Measurements from ENCODE around the gene STPG1. TPM values are rescaled to one million over a fixed set of nuclear protein-coding genes. Genes with fewer than 3 reads are reported as not detected.

Gene STPG1
- total RNA-seq, 1 experiment from 2014 or later, result 12.8 TPM

- no peaks in the 10 kb centered on the region for H3K36me3 Mint-ChIP-seq
- peaks cover 31% of the 10 kb centered on the region for H3K4me1 Mint-ChIP-seq
- TF ChIP-seq PRRX2 (CRISPR knock-in tag; IDR thresholded peaks at IDR 0.05) (no peak), STAT6 (CRISPR knock-in tag; conservative IDR thresholded peaks at IDR 0.05; ENCODE audit: low read depth) (no peak), NR1H2 (CRISPR knock-in tag; IDR thresholded peaks at IDR 0.05) (no peak), GTF2I (CRISPR knock-in tag; conservative IDR thresholded peaks at IDR 0.05) (no peak), MLX (CRISPR knock-in tag; IDR thresholded peaks at IDR 0.05) (no peak), ARID4B (CRISPR knock-in tag; IDR thresholded peaks at IDR 0.05; ENCODE audit: borderline replicate concordance) (no peak), CBFB (CRISPR knock-in tag; IDR thresholded peaks at IDR 0.05; ENCODE audit: low read depth) (no peak), ZNF317 (CRISPR knock-in tag; IDR thresholded peaks at IDR 0.05; ENCODE audit: borderline replicate concordance, low read depth) (no peak), ESRRA (CRISPR knock-in tag; IDR thresholded peaks at IDR 0.05; ENCODE audit: borderline replicate concordance) (no peak), ETV6 (CRISPR knock-in tag; IDR thresholded peaks at IDR 0.05) (no peak)
- no peak overlapping the region for H3K27ac Mint-ChIP-seq
- DNase-seq (ENCODE audit: low spot score) (no peak), ATAC-seq (no peak)
- CTCF ChIA-PET, result interaction anchor here (1.4 to 4.6 kb wide), 2 partner anchors 10 to 227 kb away, joined by 5 to 21 read pairs; partner anchors contain the start of gene NIPAL3
- H3K27me3 Mint-ChIP-seq (ENCODE audit: low read depth), result no peaks in the 10 kb centered on the region
- H3K4me3 Mint-ChIP-seq, result no peak overlapping the region
- no peaks in the 10 kb centered on the region for H3K9me3 Mint-ChIP-seq
- POLR2A ChIA-PET, result no interaction called here
These were observed 12.3 kb upstream of the STPG1 start for GRCh38 chr1:24425922-24426321.

- no peaks in the 10 kb centered on the region for H3K36me3 Mint-ChIP-seq
- ATAC-seq (no peak), DNase-seq (ENCODE audit: low spot score) (no peak)
- no peaks in the 10 kb centered on the region for H3K9me3 Mint-ChIP-seq
- POLR2A ChIA-PET, result no interaction called here
- H3K27me3 Mint-ChIP-seq (ENCODE audit: low read depth), result no peaks in the 10 kb centered on the region
- CTCF ChIA-PET, result interaction anchor here (1.4 to 4.6 kb wide), 2 partner anchors 10 to 227 kb away, joined by 5 to 21 read pairs; partner anchors contain the start of gene NIPAL3
- no peak overlapping the region for H3K27ac Mint-ChIP-seq
- peaks cover 31% of the 10 kb centered on the region for H3K4me1 Mint-ChIP-seq
- no peak overlapping the region for H3K4me3 Mint-ChIP-seq
- TF ChIP-seq SP1 (CRISPR knock-in tag; conservative IDR thresholded peaks at IDR 0.05) (no peak), HMGXB4 (CRISPR knock-in tag; IDR thresholded peaks at IDR 0.05) (no peak), ATF6 (CRISPR knock-in tag; IDR thresholded peaks at IDR 0.05) (no peak), E2F4 (CRISPR knock-in tag; IDR thresholded peaks at IDR 0.05; ENCODE audit: borderline replicate concordance, low read depth) (no peak), ZBTB43 (CRISPR knock-in tag; IDR thresholded peaks at IDR 0.05) (no peak), ZNF671 (CRISPR knock-in tag; IDR thresholded peaks at IDR 0.05) (no peak), ZSCAN18 (CRISPR knock-in tag; IDR thresholded peaks at IDR 0.05) (no peak), TP53 (CRISPR knock-in tag; IDR thresholded peaks at IDR 0.05) (no peak), ELF4 (CRISPR knock-in tag; IDR thresholded peaks at IDR 0.05; ENCODE audit: low read depth) (no peak), TEAD4 (CRISPR knock-in tag; IDR thresholded peaks at IDR 0.05) (no peak)
These were observed 11.9 kb upstream of the STPG1 start for GRCh38 chr1:24425441-24425840.

Data from WTC11 (cell line).